ENCODE data around the gene F7. TPM values are rescaled to one million over a fixed set of nuclear protein-coding genes. Genes with fewer than 3 reads are reported as not detected.

The F7 gene
- polyA plus RNA-seq, 2 of the 4 experiments (the other 2 are of a cell fraction): 0.26 to 0.65 TPM

GRCh38 chr13:113070855-113071254 is 34.7 kb upstream of the F7 start:
- Histone ChIP-seq H3K27ac (no peak overlapping the region), H3K4me2 (no peak overlapping the region), H3K4me1 (no peaks in the 10 kb centered on the region), H3K9me3 (no peaks in the 10 kb centered on the region), H3K4me3 (no peak overlapping the region)
- POLR2A ChIA-PET: no interaction called here
- FAIRE-seq (no peak), DNase-seq (ENCODE audit: low read depth in 1 of 2, low spot score in 1 of 2) (no peak), ATAC-seq (no peak)
- 61% methylated on average over 8 of the region's 8 CpGs for WGBS (ENCODE audit: missing lambda C conversion rate)
- TF ChIP-seq HOXA7 (CRISPR knock-in tag; IDR thresholded peaks at IDR 0.05): no peak
- no peak for TF ChIP-seq MAX (IDR thresholded peaks at IDR 0.05)
- no peak for TF ChIP-seq ESRRA (IDR thresholded peaks at IDR 0.05; ENCODE audit: borderline replicate concordance, low read length)
- TF ChIP-seq GATA3 (IDR thresholded peaks at IDR 0.05; ENCODE audit: borderline replicate concordance): no peak
- TF ChIP-seq NFE2L2 (conservative IDR thresholded peaks at IDR 0.05; ENCODE audit: low read length): no peak
- TF ChIP-seq ZC3H11A (IDR thresholded peaks at IDR 0.05): no peak
- CTCF ChIA-PET: no interaction called here

GRCh38 chr13:113072376-113072775 is 33.2 kb upstream of the F7 start:
- Histone ChIP-seq H3K4me1 (no peaks in the 10 kb centered on the region), H3K9me3 (no peaks in the 10 kb centered on the region), H3K27ac (no peak overlapping the region), H3K4me3 (no peak overlapping the region), H3K4me2 (no peak overlapping the region)
- ChIA-PET CTCF (interaction anchor here (0.6 kb wide), 1 partner anchor 882 kb away, joined by 3 read pairs; no protein-coding TSS in a partner anchor), POLR2A (no interaction called here)
- WGBS (ENCODE audit: missing lambda C conversion rate): 68% methylated on average over 3 of the region's 3 CpGs
- FAIRE-seq (no peak), ATAC-seq (no peak), DNase-seq (ENCODE audit: low read depth in 1 of 2, low spot score in 1 of 2) (no peak)
- TF ChIP-seq MYC (IDR thresholded peaks at IDR 0.05; ENCODE audit: borderline replicate concordance, low read length): no peak
- TF ChIP-seq PHF8 (IDR thresholded peaks at IDR 0.05; ENCODE audit: borderline replicate concordance, low read depth): no peak
- TF ChIP-seq CBX2 (IDR thresholded peaks at IDR 0.05; ENCODE audit: borderline replicate concordance, low read depth): no peak
- no peak for TF ChIP-seq CTCF (IDR thresholded peaks at IDR 0.05)
- TF ChIP-seq CBX8 (IDR thresholded peaks at IDR 0.05): no peak
- TF ChIP-seq EHMT2 (IDR thresholded peaks at IDR 0.05; ENCODE audit: low read depth): no peak
- no peak for TF ChIP-seq JUN (IDR thresholded peaks at IDR 0.05)

- ChIA-PET CTCF (no interaction called here), POLR2A (no interaction called here)
- H3K27ac ChIP-seq: no peak overlapping the region
- no peaks in the 10 kb centered on the region for H3K4me1 ChIP-seq
- no peak overlapping the region for H3K4me2 ChIP-seq
- WGBS (ENCODE audit: missing lambda C conversion rate): 87% methylated on average over 11 of the region's 11 CpGs
- H3K4me3 ChIP-seq: no peak overlapping the region
- H3K9me3 ChIP-seq: no peaks in the 10 kb centered on the region
- no peak for ATAC-seq
- no peak for TF ChIP-seq HES2 (IDR thresholded peaks at IDR 0.05)
- TF ChIP-seq ZSCAN20 (CRISPR knock-in tag; IDR thresholded peaks at IDR 0.05): no peak
- TF ChIP-seq MAFK (IDR thresholded peaks at IDR 0.05; ENCODE audit: partially characterized antibody): no peak
- TF ChIP-seq HOXB13 (CRISPR knock-in tag; IDR thresholded peaks at IDR 0.05; ENCODE audit: low read depth): no peak
- no peak for TF ChIP-seq JUN (IDR thresholded peaks at IDR 0.05)
- TF ChIP-seq EHMT2 (IDR thresholded peaks at IDR 0.05; ENCODE audit: low read depth): no peak
- TF ChIP-seq SREBF2 (IDR thresholded peaks at IDR 0.05): no peak
- no peak for TF ChIP-seq CBX8 (IDR thresholded peaks at IDR 0.05)
- no peak for TF ChIP-seq MYC (IDR thresholded peaks at IDR 0.05; ENCODE audit: borderline replicate concordance, low read length)
- TF ChIP-seq RCOR1 (IDR thresholded peaks at IDR 0.05; ENCODE audit: low read depth, low read length): no peak
- TF ChIP-seq ELK1 (IDR thresholded peaks at IDR 0.05; ENCODE audit: low read depth, low read length): no peak
- no peak for TF ChIP-seq PHF8 (IDR thresholded peaks at IDR 0.05; ENCODE audit: borderline replicate concordance, low read depth)
- TF ChIP-seq PBX3 (IDR thresholded peaks at IDR 0.05): no peak
- no peak for TF ChIP-seq CTCF (IDR thresholded peaks at IDR 0.05)
- no peak for TF ChIP-seq E2F6 (IDR thresholded peaks at IDR 0.05; ENCODE audit: borderline replicate concordance, low read depth)
- no peak for TF ChIP-seq TP53 (CRISPR knock-in tag; IDR thresholded peaks at IDR 0.05)
- TF ChIP-seq USF2 (IDR thresholded peaks at IDR 0.05): no peak
- no peak for TF ChIP-seq NPAS2 (CRISPR knock-in tag; IDR thresholded peaks at IDR 0.05; ENCODE audit: borderline replicate concordance)
- DNase-seq (ENCODE audit: low read depth in 1 of 2, low spot score in 1 of 2): no peak
- no peak for FAIRE-seq
Observed at GRCh38 chr13:113073942-113074341, 31.6 kb upstream of the F7 start.

All from A549 (cell line).